ENCODE results near the gene GRPEL1. TPM values are rescaled to one million over a fixed set of nuclear protein-coding genes. Genes with fewer than 3 reads are reported as not detected.

GRPEL1 gene
- total RNA-seq, 1 experiment from 2014 or later: 40.7 TPM

- no peak overlapping the region for H3K4me2 ChIP-seq (ENCODE audit: insufficient read depth, insufficient read length, low read length)
- H3K27me3 ChIP-seq (ENCODE audit: insufficient read depth, low read length): no peaks in the 10 kb centered on the region; the same call in 1 of the 2 replicates
- no peak overlapping the region for H3K23ac ChIP-seq (ENCODE audit: insufficient read length, low read depth, low read length)
- H3K56ac ChIP-seq (ENCODE audit: insufficient read length, low read depth, low read length): no peak overlapping the region
- no peak overlapping the region for H2BK120ac ChIP-seq (ENCODE audit: low read depth, low read length, poor library complexity, severe bottlenecking)
- no peak overlapping the region for H3K4ac ChIP-seq (ENCODE audit: low read depth, low read length)
- H3K23me2 ChIP-seq (ENCODE audit: insufficient read length, low read depth, low read length, poor library complexity, severe bottlenecking): peaks cover 10% of the 10 kb centered on the region
- H3K4me3 Mint-ChIP-seq: peak overlapping the region; percentile 83 to 95; a peak in 3 of 5 replicates
- TF ChIP-seq CTCF (conservative IDR thresholded peaks at IDR 0.05): no peak
- H3K27me3 Mint-ChIP-seq (ENCODE audit: low read depth): peaks cover 26% of the 10 kb centered on the region
- H3K9me3 Mint-ChIP-seq: no peaks in the 10 kb centered on the region
- no peak overlapping the region for H3K27ac Mint-ChIP-seq
- H4K91ac ChIP-seq (ENCODE audit: insufficient read length, low read depth, low read length): no peak overlapping the region
- H3K79me2 ChIP-seq (ENCODE audit: insufficient read depth, low read length): peaks cover 16% of the 10 kb centered on the region; the same call in 1 of the 2 replicates
- no peak overlapping the region for H3K27ac ChIP-seq (ENCODE audit: insufficient read length, low read depth, low read length)
- H3K36me3 Mint-ChIP-seq (ENCODE audit: insufficient read depth in 1 of 3, low read depth in 3 of 3): peaks cover 30 to 50% (median 42%) of the 10 kb centered on the region in 3 experiments
- no peaks in the 10 kb centered on the region for H3K9me3 ChIP-seq (ENCODE audit: control insufficient read depth, low read depth, low read length)
- no peak overlapping the region for H2AFZ ChIP-seq (ENCODE audit: low read length)
- no peak overlapping the region for H3K14ac ChIP-seq (ENCODE audit: insufficient read depth, low read length)
- no peaks in the 10 kb centered on the region for H4K20me1 ChIP-seq (ENCODE audit: control insufficient read depth, insufficient read depth, insufficient read length)
- no peak for DNase-seq
- no peak overlapping the region for H3K18ac ChIP-seq (ENCODE audit: insufficient read length, low read depth, low read length)
- no peak overlapping the region for H2BK15ac ChIP-seq (ENCODE audit: low read depth, low read length)
- no peak overlapping the region for H2BK20ac ChIP-seq (ENCODE audit: low read depth, low read length, poor library complexity, severe bottlenecking)
- no peak overlapping the region for H2BK5ac ChIP-seq (ENCODE audit: insufficient read length, low read length)
- no peak overlapping the region for H4K5ac ChIP-seq (ENCODE audit: insufficient read length, low read depth, low read length)
- peaks cover 13% of the 10 kb centered on the region for H3K79me1 ChIP-seq (ENCODE audit: insufficient read depth, low read depth, low read length, poor library complexity, severe bottlenecking)
- H2AK5ac ChIP-seq (ENCODE audit: insufficient read length, low read length): no peak overlapping the region
- peaks cover 4% of the 10 kb centered on the region for H3K4me1 ChIP-seq (ENCODE audit: insufficient read depth, low read length)
- no peak overlapping the region for H3T11ph ChIP-seq (ENCODE audit: low read length)
- no peak overlapping the region for H4K8ac ChIP-seq (replicated peaks; ENCODE audit: insufficient read length, low read depth, low read length)
- WGBS (ENCODE audit: extremely low coverage, insufficient read length, low lambda C conversion rate): no CpG with 5 or more reads among the region's 11 CpGs
- H3K4me1 Mint-ChIP-seq: peaks cover 15 to 24% of the 10 kb centered on the region in 2 experiments
- H2BK12ac ChIP-seq (ENCODE audit: insufficient read length, low read depth, low read length): no peak overlapping the region
- no peak overlapping the region for H3K9ac ChIP-seq (ENCODE audit: extremely low read depth, insufficient read length, low read length)
Observed at GRCh38 chr4:7066006-7066405, 1.9 kb downstream of the GRPEL1 start.

Data from H9 (cell line).